HG02763 (cell line): Measurements from ENCODE around the gene STXBP6.
A peak's percentile ranks its signal among the peaks of the same experiment; 100 is the strongest.
"Not testable (repeated sequence)": the region's sequence is repeated elsewhere in the genome, so short reads cannot be mapped to it uniquely, and the experiment has no call there.

ENCODE experiments used
- ATAC-seq: cut with Tn5 transposase; IDR thresholded peaks from one replicate; pipeline ENCODE4 v1.9.1; 2021; ENCODE audit warnings: mild to moderate bottlenecking, moderate library complexity; ENCODE audit not compliant: unreplicated experiment

The STXBP6 gene

GRCh38 chr14:24990050-24990449, 59.9 kb downstream of the STXBP6 start:
- no peak for ATAC-seq

- no peak for ATAC-seq
Observed at GRCh38 chr14:24988760-24989159, 61.2 kb downstream of the STXBP6 start.

- no peak for ATAC-seq
Observed at GRCh38 chr14:24986206-24986893, 63.6 kb downstream of the STXBP6 start.

- no peak for ATAC-seq
Observed at GRCh38 chr14:24984846-24985589, 64.9 kb downstream of the STXBP6 start.

GRCh38 chr14:24982472-24983155, 67.3 kb downstream of the STXBP6 start:
- no peak for ATAC-seq

GRCh38 chr14:24979725-24980239, 70.2 kb downstream of the STXBP6 start:
- ATAC-seq: peak; percentile 42

- peak; percentile 82 for ATAC-seq
Observed at GRCh38 chr14:24978862-24979724, 70.9 kb downstream of the STXBP6 start.

- no peak for ATAC-seq
Observed at GRCh38 chr14:24976602-24977001, 73.3 kb downstream of the STXBP6 start.

GRCh38 chr14:24975393-24975792, 74.6 kb downstream of the STXBP6 start:
- no peak for ATAC-seq

- ATAC-seq: no peak
Observed at GRCh38 chr14:24974591-24975374, 75.2 kb downstream of the STXBP6 start.

GRCh38 chr14:24972844-24973243, 77.1 kb downstream of the STXBP6 start:
- ATAC-seq: no peak

- no peak for ATAC-seq
Observed at GRCh38 chr14:24971255-24971654, 78.7 kb downstream of the STXBP6 start.

GRCh38 chr14:24966579-24966964, 83.4 kb downstream of the STXBP6 start:
- no peak for ATAC-seq

- ATAC-seq: no peak
Observed at GRCh38 chr14:24965934-24966578, 83.9 kb downstream of the STXBP6 start.

- ATAC-seq: no peak
Observed at GRCh38 chr14:24965578-24965933, 84.4 kb downstream of the STXBP6 start.

GRCh38 chr14:24964591-24964990, 85.4 kb downstream of the STXBP6 start:
- ATAC-seq: no peak

- no peak for ATAC-seq
Observed at GRCh38 chr14:24964048-24964447, 85.9 kb downstream of the STXBP6 start.

GRCh38 chr14:24962118-24962517, 87.8 kb downstream of the STXBP6 start:
- ATAC-seq: not testable (repeated sequence)

- ATAC-seq: no peak
Observed at GRCh38 chr14:24960816-24961215, 89.1 kb downstream of the STXBP6 start.
